IMR-90 (cell line): ENCODE results near the gene SHC4. TPM values are rescaled to one million over a fixed set of nuclear protein-coding genes. Genes with fewer than 3 reads are reported as not detected.

Experiments
- ATAC-seq: fragments of 200-7000 bp; cut with Tn5 transposase; 2 replicates; pipeline ENCODE4 v1.9.1; 2020; ENCODE audit warnings: low read depth, mild to moderate bottlenecking, moderate library complexity
- BruUV-seq: library from RNA; stranded (reverse); fragments of 400-500 nt; replicated peaks from 2 replicates; lab custom pipeline; 2021; lab: Mats Ljungman, UMichigan
- CTCF ChIA-PET: fragments of 300-600 bp; formaldehyde crosslinking; extraction: SDS; loops from one replicate; lab custom pipeline; 2021; ENCODE audit warnings: antibody characterized with exemption; lab: Yijun Ruan, JAX
- POLR2A ChIA-PET: fragments of 300-600 bp; sonication (Branson Sonifier 250); formaldehyde crosslinking; loops from one replicate; lab custom pipeline; 2022; ENCODE audit warnings: antibody characterized with exemption; ENCODE audit not compliant: unreplicated experiment; lab: Charles Lee
- DNase-seq: peaks from one replicate; pipeline ENCODE4 v3.0.0; 2013
- H2AFZ ChIP-seq: replicated peaks from 2 replicates; pipeline ENCODE3; 2013; ENCODE audit warnings: low read length, mild to moderate bottlenecking; ENCODE audit not compliant: poor library complexity
- H2AK5ac ChIP-seq: 2 replicates; pipeline ENCODE4 v1.6.1; 2013; ENCODE audit warnings: low read depth, low read length, inconsistent platforms
- H2AK9ac ChIP-seq: replicated peaks from 2 replicates; pipeline ENCODE3; 2013; ENCODE audit warnings: mild to moderate bottlenecking, low read depth, low read length, moderate library complexity; ENCODE audit not compliant: poor library complexity
- H2BK120ac ChIP-seq: 2 replicates; pipeline ENCODE4 v1.6.1; 2013; ENCODE audit warnings: low read depth, low read length, inconsistent platforms
- H2BK15ac ChIP-seq: 3 replicates; pipeline ENCODE4 v1.6.1; 2013; ENCODE audit warnings: low read depth, low read length, inconsistent platforms
- H2BK20ac ChIP-seq: 2 replicates; pipeline ENCODE4 v1.6.1; 2013; ENCODE audit warnings: low read depth, mild to moderate bottlenecking, inconsistent platforms, low read length, moderate library complexity
- H2BK5ac ChIP-seq: 2 replicates; pipeline ENCODE4 v1.6.1; 2013; ENCODE audit warnings: mild to moderate bottlenecking, low read depth, low read length, inconsistent platforms; ENCODE audit not compliant: poor library complexity, severe bottlenecking
- H3K14ac ChIP-seq: replicated peaks from 2 replicates; pipeline ENCODE4 v1.6.1; 2013; ENCODE audit warnings: low read depth, low read length, inconsistent platforms
- H3K18ac ChIP-seq: 2 replicates; pipeline ENCODE4 v1.6.1; 2013; ENCODE audit warnings: low read depth, low read length, control low read depth
- H3K23ac ChIP-seq: 2 replicates; pipeline ENCODE4 v1.6.1; 2013; ENCODE audit warnings: low read depth, low read length, inconsistent platforms
- H3K27ac ChIP-seq: 2 replicates; pipeline ENCODE4 v1.5.1; 2013; ENCODE audit warnings: mild to moderate bottlenecking, control low read depth, low read length; ENCODE audit not compliant: insufficient read depth
- H3K27me3 ChIP-seq: 2 replicates; pipeline ENCODE4 v1.6.1; 2013; ENCODE audit warnings: low read length; ENCODE audit not compliant: control insufficient read depth, insufficient read depth
- H3K36me3 ChIP-seq: 2 replicates; pipeline ENCODE4 v1.6.1; 2013; ENCODE audit warnings: low read length, mixed read lengths; ENCODE audit not compliant: control insufficient read depth, insufficient read depth
- H3K4ac ChIP-seq: 2 replicates; pipeline ENCODE4 v1.6.1; 2013; ENCODE audit warnings: low read depth, low read length, inconsistent platforms
- H3K4me1 ChIP-seq: 2 replicates; pipeline ENCODE4 v1.6.1; 2013; ENCODE audit warnings: low read length, mixed read lengths; ENCODE audit not compliant: control insufficient read depth, insufficient read depth
- H3K4me2 ChIP-seq: 2 replicates; pipeline ENCODE4 v1.6.1; 2013; ENCODE audit warnings: low read depth, mild to moderate bottlenecking, control low read depth, low read length, moderate library complexity
- H3K4me3 ChIP-seq: 2 replicates; pipeline ENCODE4 v1.5.1; 2013; ENCODE audit warnings: low read depth, mild to moderate bottlenecking, control low read depth, low read length, moderate library complexity; ENCODE audit not compliant: insufficient read depth
- H3K56ac ChIP-seq: 2 replicates; pipeline ENCODE4 v1.6.1; 2013; ENCODE audit warnings: low read length, inconsistent platforms; ENCODE audit not compliant: insufficient read depth; ENCODE audit errors: extremely low read depth
- H3K79me1 ChIP-seq, 2 experiments: 2 replicates each; pipeline ENCODE4 v1.6.1; 2013; ENCODE audit warnings: low read length in 2 of 2, inconsistent platforms in 1 of 2, low read depth in 1 of 2
- H3K9ac ChIP-seq: 2 replicates; pipeline ENCODE4 v1.6.1; 2013; ENCODE audit warnings: low read depth, low read length, control low read depth
- H3K9me1 ChIP-seq: 2 replicates; pipeline ENCODE4 v1.6.1; 2013; ENCODE audit warnings: low read length, inconsistent platforms; ENCODE audit not compliant: insufficient read depth
- H3K9me3 ChIP-seq: 2 replicates; pipeline ENCODE4 v1.6.1; 2013; ENCODE audit warnings: low read length; ENCODE audit not compliant: control insufficient read depth, insufficient read depth
- H4K20me1 ChIP-seq: 2 replicates; pipeline ENCODE4 v1.6.1; 2013; ENCODE audit warnings: low read length, inconsistent platforms; ENCODE audit not compliant: insufficient read depth
- H4K5ac ChIP-seq: 2 replicates; pipeline ENCODE4 v1.6.1; 2013; ENCODE audit warnings: mild to moderate bottlenecking, low read depth, low read length, control low read depth
- H4K8ac ChIP-seq, 2 experiments: 2 replicates each; pipeline ENCODE4 v1.6.1; 2013; ENCODE audit warnings: low read depth in 2 of 2, low read length in 2 of 2, control low read depth in 1 of 2, inconsistent platforms in 1 of 2
- H4K91ac ChIP-seq: 2 replicates; pipeline ENCODE4 v1.6.1; 2013; ENCODE audit warnings: low read depth, low read length, inconsistent platforms; ENCODE audit not compliant: insufficient read depth
- CEBPB ChIP-seq: IDR thresholded peaks from 2 replicates; pipeline ENCODE4 v1.6.1; 2012; ENCODE audit warnings: low read depth, low read length, improper control_type of control experiment
- CHD1 ChIP-seq: IDR thresholded peaks from 2 replicates; pipeline ENCODE4 v1.6.1; 2012; ENCODE audit warnings: low read depth, low read length, improper control_type of control experiment
- CTCF ChIP-seq: conservative IDR thresholded peaks from 2 replicates; pipeline ENCODE4 v1.5.1; 2012; ENCODE audit warnings: mild to moderate bottlenecking, low read depth, low read length, improper control_type of control experiment
- ELK1 ChIP-seq: fragments of 150-350 bp; IDR thresholded peaks from 2 replicates; pipeline ENCODE4 v1.6.1; 2016; ENCODE audit warnings: low read depth, mild to moderate bottlenecking, low read length, moderate library complexity, borderline replicate concordance
- FOS ChIP-seq: fragments of 150-350 bp; IDR thresholded peaks from 2 replicates; pipeline ENCODE4 v1.6.1; 2016; ENCODE audit warnings: low read depth, low read length
- MAZ ChIP-seq: IDR thresholded peaks from 2 replicates; pipeline ENCODE4 v1.6.1; 2012; ENCODE audit warnings: low read depth, mild to moderate bottlenecking, low read length, improper control_type of control experiment, moderate library complexity, borderline replicate concordance
- MXI1 ChIP-seq: IDR thresholded peaks from 2 replicates; pipeline ENCODE4 v1.6.1; 2012; ENCODE audit warnings: low read depth, mild to moderate bottlenecking, low read length, moderate library complexity, borderline replicate concordance
- NFE2L2 ChIP-seq: fragments of 150-350 bp; IDR thresholded peaks from 2 replicates; pipeline ENCODE4 v1.6.1; 2016; ENCODE audit warnings: low read depth, mild to moderate bottlenecking, low read length
- RAD21 ChIP-seq: IDR thresholded peaks from 2 replicates; pipeline ENCODE4 v1.6.1; 2012; ENCODE audit warnings: low read length, improper control_type of control experiment
- RFX5 ChIP-seq: IDR thresholded peaks from 2 replicates; pipeline ENCODE4 v1.8.0; 2012; ENCODE audit warnings: low read depth, mild to moderate bottlenecking, low read length, moderate library complexity
- SMC3 ChIP-seq: fragments of 150-350 bp; IDR thresholded peaks from 2 replicates; pipeline ENCODE4 v1.6.1; 2016; ENCODE audit warnings: low read depth, mild to moderate bottlenecking, antibody characterized with exemption, low read length, moderate library complexity
- WGBS, 2 experiments: methylation state at CpG; one replicate each; pipeline versions ENCODE4 v1.1.5 to v1.1.7; 2013; ENCODE audit warnings: missing lambda C conversion rate in 2 of 2; ENCODE audit not compliant: insufficient read length in 1 of 2; ENCODE audit errors: extremely low coverage in 2 of 2; 5-methylcytosine and 5-hydroxymethylcytosine counted together
- dilution Hi-C: fragments of 300-500 bp; cut with HindIII; formaldehyde crosslinking; loops from one replicate; pipeline ENCODE4 v1.14.3; 2018; ENCODE audit warnings: low sequenced_read_pairs; ENCODE audit not compliant: unreplicated experiment
- in situ Hi-C: fragments of 300-500 bp; cut with MboI; formaldehyde crosslinking; loops from 3 replicates; pipeline ENCODE4 v1.14.3; 2019; ENCODE audit warnings: low sequenced_read_pairs, inconsistent platforms, mixed read lengths
- intact Hi-C: fragments of 100-400 bp; cut with micrococcal nuclease; formaldehyde crosslinking; loops from 2 replicates; pipeline ENCODE4 v1.10.0; 2022
- polyA plus RNA-seq, 3 experiments: library from polyadenylated mRNA; depleted of rRNA; stranded (reverse); fragments of >200 nt; gene quantifications; 2 replicates each; pipeline ENCODE4 v1.2.3, GENCODE V29; 2012; ENCODE audit warnings: low replicate concordance in 1 of 3
- total RNA-seq: library from RNA; depleted of rRNA; stranded (reverse); fragments of >200 nt; gene quantifications from 2 replicates; pipeline ENCODE4 v1.2.3, GENCODE V29; 2012
- TF ChIP-seq, protein P1 (sequence below): fragments of 150-350 bp; IDR thresholded peaks from 2 replicates; pipeline ENCODE4 v1.6.1; 2017; ENCODE audit warnings: mild to moderate bottlenecking, antibody characterized with exemption, low read length, low read depth

Gene SHC4
- total and polyA plus RNA-seq, 2 of the 4 experiments (the other 2 are of a cell fraction), result 0.91 to 2.7 TPM

DNA sequence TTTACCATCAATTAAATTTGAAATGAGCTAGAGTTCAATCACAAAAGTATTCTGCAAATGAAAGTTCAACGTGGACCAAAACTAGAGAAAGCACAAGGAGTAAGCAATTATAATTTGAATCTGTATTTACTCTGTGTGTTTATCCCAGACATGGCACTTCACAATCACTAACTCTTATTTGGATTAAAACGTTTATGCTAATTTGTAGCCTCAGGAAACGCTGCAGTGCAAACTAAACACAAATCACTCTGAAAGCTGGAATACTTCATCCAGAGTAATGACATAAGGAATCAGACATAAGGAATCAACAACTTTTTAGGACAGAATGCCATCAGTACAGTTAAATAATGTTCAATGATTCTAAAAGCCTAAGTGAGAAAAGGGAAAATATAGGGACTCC lies 171.3 kb downstream of the SHC4 start:
- Histone ChIP-seq H3K23ac (no peak overlapping the region), H2BK120ac (no peak overlapping the region), H3K36me3 (peaks cover 8% of the 10 kb centered on the region), H3K56ac (no peak overlapping the region), H3K9me3 (no peaks in the 10 kb centered on the region), H3K9me1 (peaks cover 4% of the 10 kb centered on the region; the same call in 1 of the 2 replicates), H4K20me1 (no peaks in the 10 kb centered on the region), H2BK5ac (no peak overlapping the region), H4K8ac (no peak overlapping the region), H3K4me1 (peaks cover 8% of the 10 kb centered on the region), H4K91ac (no peak overlapping the region), H3K4me3 (no peak overlapping the region), H2BK15ac (no peak overlapping the region), H3K27ac (no peak overlapping the region), H4K5ac (no peak overlapping the region), H3K18ac (no peak overlapping the region), H3K79me1 (peaks cover under 1 to 12% of the 10 kb centered on the region in 2 experiments; a peak in 3 of 4 replicates), H2AFZ (no peak overlapping the region), H2BK20ac (no peak overlapping the region), H2AK9ac (no peak overlapping the region), H2AK5ac (no peak overlapping the region), H3K14ac (no peak overlapping the region), H3K27me3 (no peaks in the 10 kb centered on the region), H3K4ac (no peak overlapping the region), H3K9ac (no peak overlapping the region), H3K4me2 (no peak overlapping the region)
- ChIA-PET POLR2A (interaction anchor here (0.6 kb wide), 1 partner anchor 436 kb away, joined by 3 read pairs; no protein-coding TSS in a partner anchor), CTCF (no interaction called here)
- in situ Hi-C loops, result no loop called here
- dilution Hi-C loops, result no loop called here
- ATAC-seq (no peak), DNase-seq (no peak)
- TF ChIP-seq CHD1 (no peak), RAD21 (no peak), NFE2L2 (no peak), CTCF (no peak), CEBPB (no peak), FOS (no peak), SMC3 (no peak), RFX5 (no peak), MXI1 (no peak), MAZ (no peak), ELK1 (no peak)
- TF ChIP-seq, protein P1, sequence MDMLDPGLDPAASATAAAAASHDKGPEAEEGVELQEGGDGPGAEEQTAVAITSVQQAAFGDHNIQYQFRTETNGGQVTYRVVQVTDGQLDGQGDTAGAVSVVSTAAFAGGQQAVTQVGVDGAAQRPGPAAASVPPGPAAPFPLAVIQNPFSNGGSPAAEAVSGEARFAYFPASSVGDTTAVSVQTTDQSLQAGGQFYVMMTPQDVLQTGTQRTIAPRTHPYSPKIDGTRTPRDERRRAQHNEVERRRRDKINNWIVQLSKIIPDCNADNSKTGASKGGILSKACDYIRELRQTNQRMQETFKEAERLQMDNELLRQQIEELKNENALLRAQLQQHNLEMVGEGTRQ, result no peak
- BruUV-seq, result no TSS peak
- no CpG with 5 or more reads among the region's 3 CpGs for WGBS, 2 experiments
- intact Hi-C loops, result no loop called here
